Gastrocnemius medialis (tissue), 4 donors: ENCODE measurements around the gene PIK3CA.
"Not testable (repeated sequence)": the region's sequence is repeated elsewhere in the genome, so short reads cannot be mapped to it uniquely, and the experiment has no call there.

ENCODE experiments used
- POLR2A ChIP-seq, 2 donors: fragments of 450-650 bp; IDR thresholded peaks; one replicate each; pipeline ENCODE4 v1.6.1; 2017; ENCODE audit warnings: antibody characterized with exemption in 2 of 2, mild to moderate bottlenecking in 2 of 2, moderate library complexity in 2 of 2
- TF ChIP-seq, protein P1 (sequence below), 5 experiments: fragments of 450-650 bp in 3 of 5; fragments of 200-600 bp in 2 of 5; sonication (generic) in 2 of 5; IDR thresholded peaks in 4 of 5; conservative IDR thresholded peaks in 1 of 5; 1 replicate in 4 of 5; 2 replicates in 1 of 5; pipeline ENCODE4 v1.5.1; 2016 to 2019; ENCODE audit warnings: antibody characterized with exemption in 5 of 5, mild to moderate bottlenecking in 3 of 5, moderate library complexity in 3 of 5

DNA sequence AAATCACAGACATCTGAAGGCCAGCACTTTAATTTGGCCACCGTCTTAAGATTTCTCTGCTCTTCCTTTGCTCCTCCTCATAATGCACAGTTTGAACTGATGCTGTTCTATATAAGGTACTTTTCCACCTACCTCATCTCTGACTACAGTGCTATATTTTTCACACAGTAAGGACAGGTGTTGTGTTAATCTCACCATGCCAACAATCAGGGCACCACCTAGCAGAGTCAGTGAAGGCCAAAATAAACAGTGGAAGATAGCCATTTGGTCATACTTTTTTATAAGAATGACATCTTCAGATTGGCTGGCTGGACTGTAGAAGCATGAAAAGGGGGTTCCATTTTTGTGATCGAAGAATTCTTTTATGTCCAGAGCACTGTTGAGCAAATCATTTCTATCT, 94.7 kb downstream of the PIK3CA start:
- TF ChIP-seq, protein P1, sequence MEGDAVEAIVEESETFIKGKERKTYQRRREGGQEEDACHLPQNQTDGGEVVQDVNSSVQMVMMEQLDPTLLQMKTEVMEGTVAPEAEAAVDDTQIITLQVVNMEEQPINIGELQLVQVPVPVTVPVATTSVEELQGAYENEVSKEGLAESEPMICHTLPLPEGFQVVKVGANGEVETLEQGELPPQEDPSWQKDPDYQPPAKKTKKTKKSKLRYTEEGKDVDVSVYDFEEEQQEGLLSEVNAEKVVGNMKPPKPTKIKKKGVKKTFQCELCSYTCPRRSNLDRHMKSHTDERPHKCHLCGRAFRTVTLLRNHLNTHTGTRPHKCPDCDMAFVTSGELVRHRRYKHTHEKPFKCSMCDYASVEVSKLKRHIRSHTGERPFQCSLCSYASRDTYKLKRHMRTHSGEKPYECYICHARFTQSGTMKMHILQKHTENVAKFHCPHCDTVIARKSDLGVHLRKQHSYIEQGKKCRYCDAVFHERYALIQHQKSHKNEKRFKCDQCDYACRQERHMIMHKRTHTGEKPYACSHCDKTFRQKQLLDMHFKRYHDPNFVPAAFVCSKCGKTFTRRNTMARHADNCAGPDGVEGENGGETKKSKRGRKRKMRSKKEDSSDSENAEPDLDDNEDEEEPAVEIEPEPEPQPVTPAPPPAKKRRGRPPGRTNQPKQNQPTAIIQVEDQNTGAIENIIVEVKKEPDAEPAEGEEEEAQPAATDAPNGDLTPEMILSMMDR (IDR thresholded peaks at IDR 0.05 in 4 of 5, conservative IDR thresholded peaks at IDR 0.05 in 1 of 5) = not testable (repeated sequence)
- not testable (repeated sequence) for TF ChIP-seq POLR2A (IDR thresholded peaks at IDR 0.05)
